Measurements from ENCODE around the gene CCP110. TPM values are rescaled to one million over a fixed set of nuclear protein-coding genes. Genes with fewer than 3 reads are reported as not detected.

CCP110 gene
- total RNA-seq, 5 donors from 2014 or later (not counting 1 experiment from before 2014, with no cell fraction given), result 12.3 to 18.8 (median 17.1) TPM

DNA sequence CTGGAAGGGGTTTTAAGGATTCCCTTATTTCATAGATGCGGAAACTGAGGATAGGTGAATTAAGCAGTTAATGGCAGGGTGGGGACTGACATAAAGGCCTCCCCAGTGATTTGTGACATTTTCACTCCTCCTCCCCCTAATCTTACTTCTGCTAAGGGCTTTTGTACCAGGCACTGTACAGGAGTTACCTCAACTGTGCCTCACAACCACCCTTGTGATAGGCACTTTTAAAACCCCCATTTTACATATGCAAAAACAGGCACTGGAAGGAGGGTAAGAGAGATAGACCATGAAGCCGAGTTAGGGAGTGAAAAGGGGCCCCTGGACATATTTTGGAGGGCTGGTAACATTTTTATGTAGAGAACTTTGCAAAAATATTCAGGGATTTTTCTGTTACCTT, 982 bp upstream of the CCP110 start:
- H3K4me1 Mint-ChIP-seq, result peaks cover 53 to 64% (median 61%) of the 10 kb centered on the region in 3 donors
- Histone ChIP-seq H3K27me3 (replicated peaks in 1 of 2; ENCODE audit: control insufficient read depth in 2 of 2, extremely low read depth in 1 of 2, insufficient read depth in 2 of 2, low read length in 1 of 2) (no peaks in the 10 kb centered on the region), H3K4me1 (ENCODE audit: control insufficient read depth in 1 of 2, extremely low read depth in 1 of 2, insufficient read depth in 2 of 2, low read length in 2 of 2) (peaks cover 21 to 42% of the 10 kb centered on the region in 2 experiments), H3K4me3 (ENCODE audit: control insufficient read depth in 1 of 2, extremely low read depth in 1 of 2, low read length in 1 of 2) (no peak overlapping the region), H3K27ac (ENCODE audit: low read length) (peak overlapping the region; percentile 77), H3K9me3 (no peaks in the 10 kb centered on the region), H3K36me3 (ENCODE audit: control insufficient read depth in 2 of 2, extremely low read depth in 1 of 2, insufficient read depth in 1 of 2, low read length in 1 of 2) (no peaks in the 10 kb centered on the region)
- no peaks in the 10 kb centered on the region for H3K9me3 Mint-ChIP-seq
- H3K27ac Mint-ChIP-seq, result no peak overlapping the region
- H3K36me3 Mint-ChIP-seq, result no peaks in the 10 kb centered on the region
- H3K27me3 Mint-ChIP-seq, result no peaks in the 10 kb centered on the region
- DNase-seq, result peak in 1 of 35 experiments; percentile 4
- ATAC-seq (replicated peaks in 1 of 4), result no peak
- H3K4me3 Mint-ChIP-seq, result peak overlapping the region; percentile 17 to 97 (median 95)
- WGBS (ENCODE audit: insufficient coverage), result no CpG with 5 or more reads among the region's 2 CpGs
- ChIA-PET POLR2A (no interaction called here), CTCF (interaction anchor here in 1 of 2 donors (0.8 kb wide), 1 partner anchor 442 kb away, joined by 3 read pairs; no protein-coding TSS in a partner anchor)

- ATAC-seq (replicated peaks in 1 of 4), result no peak
- H3K4me3 Mint-ChIP-seq, result peak overlapping the region in 2 of 3 donors; percentile 92 to 99
- Histone ChIP-seq H3K36me3 (ENCODE audit: control insufficient read depth in 2 of 2, extremely low read depth in 1 of 2, insufficient read depth in 1 of 2, low read length in 1 of 2) (peaks cover 0 to 2% of the 10 kb centered on the region in 2 donors), H3K4me1 (ENCODE audit: control insufficient read depth in 1 of 2, extremely low read depth in 1 of 2, insufficient read depth in 2 of 2, low read length in 2 of 2) (peaks cover 21 to 42% of the 10 kb centered on the region in 2 experiments), H3K27me3 (replicated peaks in 1 of 2; ENCODE audit: control insufficient read depth in 2 of 2, extremely low read depth in 1 of 2, insufficient read depth in 2 of 2, low read length in 1 of 2) (no peaks in the 10 kb centered on the region), H3K27ac (ENCODE audit: low read length) (no peak overlapping the region), H3K4me3 (ENCODE audit: control insufficient read depth in 1 of 2, extremely low read depth in 1 of 2, low read length in 1 of 2) (no peak overlapping the region), H3K9me3 (no peaks in the 10 kb centered on the region)
- H3K27me3 Mint-ChIP-seq, result no peaks in the 10 kb centered on the region
- POLR2A ChIA-PET, result interaction anchor here in 1 of 2 donors (1.4 kb wide), 1 partner anchor 32 kb away, joined by 7 read pairs; the partner anchor contains the start of gene VPS35L
- CTCF ChIA-PET, result interaction anchor here (0.6 to 3.7 kb wide), 4 partner anchors 32 to 442 kb away, joined by 3 to 47 read pairs (median 5); partner anchors contain the start of gene VPS35L (in 2 of the 2)
- peaks cover 1% of the 10 kb centered on the region for H3K36me3 Mint-ChIP-seq
- H3K9me3 Mint-ChIP-seq, result no peaks in the 10 kb centered on the region
- no peak for DNase-seq
- H3K27ac Mint-ChIP-seq, result no peak overlapping the region
- H3K4me1 Mint-ChIP-seq, result peaks cover 52 to 64% (median 61%) of the 10 kb centered on the region in 3 donors
- WGBS (ENCODE audit: insufficient coverage), result 96% methylated on average over 8 of the region's 18 CpGs
Measured at GRCh38 chr16:19523184-19523558, 571 bp upstream of the CCP110 start.

DNA sequence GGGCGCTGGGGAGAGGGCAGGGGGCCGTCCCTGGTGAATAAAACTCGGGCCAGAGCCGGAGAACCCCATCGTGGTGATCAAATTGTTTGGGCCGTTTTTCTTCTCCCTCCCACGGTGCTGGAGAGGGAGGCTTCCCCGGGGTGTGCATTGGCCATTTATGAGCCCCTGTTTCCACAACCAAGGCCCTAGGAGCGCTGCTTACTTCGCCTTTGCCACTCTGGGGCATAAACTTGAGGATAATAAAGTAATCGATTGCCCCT, 544 bp downstream of the CCP110 start:
- H3K27ac ChIP-seq (ENCODE audit: low read length), result peak overlapping the region; percentile 9
- Mint-ChIP-seq H3K27ac (peak overlapping the region; percentile 37 to 95), H3K27me3 (no peaks in the 10 kb centered on the region), H3K4me1 (peaks cover 43 to 55% (median 51%) of the 10 kb centered on the region in 3 donors), H3K4me3 (peak overlapping the region; percentile 92 to 99 (median 93)), H3K9me3 (no peaks in the 10 kb centered on the region), H3K36me3 (peaks cover 11% of the 10 kb centered on the region)
- WGBS (ENCODE audit: insufficient coverage), result 0% methylated on average over 2 of the region's 11 CpGs
- no peaks in the 10 kb centered on the region for H3K27me3 ChIP-seq (replicated peaks in 1 of 2; ENCODE audit: control insufficient read depth in 2 of 2, extremely low read depth in 1 of 2, insufficient read depth in 2 of 2, low read length in 1 of 2)
- peaks cover 21 to 38% of the 10 kb centered on the region in 2 experiments for H3K4me1 ChIP-seq (ENCODE audit: control insufficient read depth in 1 of 2, extremely low read depth in 1 of 2, insufficient read depth in 2 of 2, low read length in 2 of 2)
- ChIA-PET CTCF (interaction anchor here (0.6 to 3.7 kb wide), 5 partner anchors 9 to 59 kb away, joined by 3 to 47 read pairs (median 5); partner anchors contain the start of gene VPS35L (in 2 of the 2)), POLR2A (interaction anchor here in 1 of 2 donors (0.5 to 1.4 kb wide), 3 partner anchors 17 to 723 kb away, joined by 3 to 7 read pairs (median 3); partner anchors contain the start of genes ARL6IP1 and VPS35L)
- peak in 1 of 35 experiments; percentile 18 for DNase-seq
- H3K9me3 ChIP-seq, result no peaks in the 10 kb centered on the region
- H3K4me3 ChIP-seq (ENCODE audit: control insufficient read depth in 1 of 2, extremely low read depth in 1 of 2, low read length in 1 of 2), result peak overlapping the region; percentile 77 to 82
- no peak for ATAC-seq (replicated peaks in 1 of 4)
- H3K36me3 ChIP-seq (ENCODE audit: control insufficient read depth in 2 of 2, extremely low read depth in 1 of 2, insufficient read depth in 1 of 2, low read length in 1 of 2), result peaks cover 0 to 9% of the 10 kb centered on the region in 2 donors

DNA sequence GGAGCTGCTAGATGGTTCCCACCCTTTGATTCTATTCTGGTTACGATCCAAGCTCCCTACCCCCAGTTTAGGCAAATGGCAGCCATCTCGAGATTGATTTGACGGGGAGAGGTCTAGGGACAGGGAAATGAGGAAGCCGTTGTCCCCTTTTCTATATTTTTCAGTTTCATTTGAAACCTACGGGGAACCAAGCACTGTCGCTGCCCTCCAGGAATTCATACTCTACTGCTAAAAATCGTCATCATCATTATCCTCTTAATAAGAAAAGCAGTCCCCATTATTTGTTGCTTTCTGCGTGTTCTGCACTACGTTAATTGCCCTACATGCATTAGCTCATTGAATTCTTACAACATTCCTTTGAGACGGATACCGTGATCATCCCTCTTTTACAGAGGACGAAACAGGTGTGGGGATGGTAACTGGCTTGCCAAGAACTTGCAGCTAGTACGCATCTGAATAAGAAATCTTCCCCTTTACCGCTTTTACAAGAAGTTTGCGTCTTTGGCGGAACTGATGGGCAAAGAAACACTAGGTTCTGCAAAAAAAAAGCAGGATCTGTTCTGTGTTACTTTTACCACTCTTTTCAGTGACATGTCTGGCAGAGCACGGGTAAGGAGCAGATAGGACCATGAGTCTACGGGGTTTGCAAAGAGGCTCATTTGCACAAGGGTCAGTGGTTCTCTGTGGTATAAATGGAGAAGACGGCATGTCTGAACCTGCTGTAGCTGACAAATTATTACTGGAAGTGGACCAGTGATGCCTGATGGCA, 1.1 kb downstream of the CCP110 start:
- H3K4me1 ChIP-seq (ENCODE audit: control insufficient read depth in 1 of 2, extremely low read depth in 1 of 2, insufficient read depth in 2 of 2, low read length in 2 of 2), result peaks cover 21 to 34% of the 10 kb centered on the region in 2 experiments

DNA sequence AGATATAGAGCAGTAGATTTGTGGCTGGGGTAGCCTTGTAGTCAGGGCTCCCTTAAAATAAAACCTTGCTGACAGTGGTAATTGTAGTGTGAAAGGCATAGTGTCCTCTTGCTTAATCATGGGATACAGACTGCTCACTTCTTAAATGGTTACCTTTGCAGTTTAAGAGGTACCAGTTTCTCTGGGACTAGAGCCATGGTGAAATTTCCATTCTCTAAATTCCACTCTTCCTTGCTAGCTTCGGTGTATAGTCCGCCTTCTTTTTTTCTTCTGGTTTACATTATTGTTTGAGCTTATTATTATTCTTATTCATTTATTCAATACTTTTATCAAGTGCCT, 1.6 kb downstream of the CCP110 start:
- Mint-ChIP-seq H3K4me3 (peak overlapping the region; percentile 92 to 99 (median 93)), H3K36me3 (peaks cover 11% of the 10 kb centered on the region), H3K27ac (no peak overlapping the region), H3K4me1 (peaks cover 37 to 47% (median 43%) of the 10 kb centered on the region in 3 donors), H3K9me3 (no peaks in the 10 kb centered on the region), H3K27me3 (no peaks in the 10 kb centered on the region)
- ChIA-PET POLR2A (interaction anchor here in 1 of 2 donors (1.0 kb wide), 1 partner anchor 724 kb away, joined by 3 read pairs; the partner anchor contains the start of gene ARL6IP1), CTCF (interaction anchor here in 1 of 2 donors (0.7 to 3.7 kb wide), 3 partner anchors 12 to 58 kb away, joined by 3 to 47 read pairs (median 5); partner anchors contain the start of gene VPS35L)
- Histone ChIP-seq H3K4me3 (ENCODE audit: control insufficient read depth in 1 of 2, extremely low read depth in 1 of 2, low read length in 1 of 2) (no peak overlapping the region), H3K4me1 (ENCODE audit: control insufficient read depth in 1 of 2, extremely low read depth in 1 of 2, insufficient read depth in 2 of 2, low read length in 2 of 2) (peaks cover 19 to 30% of the 10 kb centered on the region in 2 experiments), H3K27me3 (replicated peaks in 1 of 2; ENCODE audit: control insufficient read depth in 2 of 2, extremely low read depth in 1 of 2, insufficient read depth in 2 of 2, low read length in 1 of 2) (no peaks in the 10 kb centered on the region), H3K36me3 (ENCODE audit: control insufficient read depth in 2 of 2, extremely low read depth in 1 of 2, insufficient read depth in 1 of 2, low read length in 1 of 2) (peaks cover 0 to 9% of the 10 kb centered on the region in 2 donors), H3K27ac (ENCODE audit: low read length) (no peak overlapping the region), H3K9me3 (no peaks in the 10 kb centered on the region)
- no CpG with 5 or more reads among the region's 2 CpGs for WGBS (ENCODE audit: insufficient coverage)
- no peak for DNase-seq
- no peak for ATAC-seq (replicated peaks in 1 of 4)

More for the DNA sequence above, 1.1 kb downstream of the CCP110 start:
- peaks cover 39 to 52% (median 47%) of the 10 kb centered on the region in 3 donors for H3K4me1 Mint-ChIP-seq
- no peaks in the 10 kb centered on the region for H3K9me3 Mint-ChIP-seq
- H3K27ac Mint-ChIP-seq, result peak overlapping the region; percentile 37 to 58
- H3K27ac ChIP-seq (ENCODE audit: low read length), result peak overlapping the region; percentile 9
- H3K9me3 ChIP-seq, result no peaks in the 10 kb centered on the region
- H3K4me3 ChIP-seq (ENCODE audit: control insufficient read depth in 1 of 2, extremely low read depth in 1 of 2, low read length in 1 of 2), result peak overlapping the region; percentile 77 to 82
- ChIA-PET POLR2A (interaction anchor here in 1 of 2 donors (1.0 to 1.4 kb wide), 2 partner anchors 31 to 723 kb away, joined by 3 to 7 read pairs; partner anchors contain the start of genes ARL6IP1 and VPS35L), CTCF (interaction anchor here (0.7 to 3.7 kb wide), 4 partner anchors 22 to 59 kb away, joined by 3 to 47 read pairs (median 6); partner anchors contain the start of gene VPS35L (in 2 of the 2))
- H3K36me3 ChIP-seq (ENCODE audit: control insufficient read depth in 2 of 2, extremely low read depth in 1 of 2, insufficient read depth in 1 of 2, low read length in 1 of 2), result peaks cover 0 to 9% of the 10 kb centered on the region in 2 donors
- H3K36me3 Mint-ChIP-seq, result peaks cover 11% of the 10 kb centered on the region
- H3K27me3 ChIP-seq (replicated peaks in 1 of 2; ENCODE audit: control insufficient read depth in 2 of 2, extremely low read depth in 1 of 2, insufficient read depth in 2 of 2, low read length in 1 of 2), result no peaks in the 10 kb centered on the region
- ATAC-seq (replicated peaks in 1 of 4), result no peak
- H3K27me3 Mint-ChIP-seq, result no peaks in the 10 kb centered on the region
- DNase-seq, result peak in 1 of 35 experiments; percentile 24
- WGBS (ENCODE audit: insufficient coverage), result 26% methylated on average over 8 of the region's 19 CpGs
- H3K4me3 Mint-ChIP-seq, result peak overlapping the region; percentile 92 to 99 (median 93)

DNA sequence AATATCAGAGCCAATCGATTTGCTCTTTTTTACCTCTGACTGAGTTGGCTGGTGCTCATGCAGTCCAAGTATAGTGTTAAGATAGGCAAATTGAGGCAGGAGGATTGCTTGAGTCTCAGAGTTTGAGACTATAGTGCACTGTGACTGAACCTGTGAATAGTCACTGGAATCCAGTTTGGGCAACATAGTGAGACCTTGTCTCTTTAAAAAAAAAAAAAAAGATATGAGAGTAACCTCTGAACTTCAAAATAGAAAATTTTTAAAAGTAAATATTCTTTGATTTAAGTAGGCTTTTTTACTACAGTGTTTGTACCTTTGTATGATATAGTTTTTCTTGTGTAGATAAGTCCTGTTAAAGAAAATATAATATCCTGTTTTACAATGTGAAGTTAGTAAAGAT, 3.4 kb downstream of the CCP110 start:
- peaks cover 0 to 9% of the 10 kb centered on the region in 2 donors for H3K36me3 ChIP-seq (ENCODE audit: control insufficient read depth in 2 of 2, extremely low read depth in 1 of 2, insufficient read depth in 1 of 2, low read length in 1 of 2)
- H3K4me3 Mint-ChIP-seq, result no peak overlapping the region
- H3K27ac ChIP-seq (ENCODE audit: low read length), result no peak overlapping the region
- CTCF ChIA-PET, result no interaction called here
- H3K9me3 Mint-ChIP-seq, result no peaks in the 10 kb centered on the region
- H3K4me1 Mint-ChIP-seq, result peaks cover 26 to 30% (median 26%) of the 10 kb centered on the region in 3 donors
- POLR2A ChIA-PET, result no interaction called here
- no peaks in the 10 kb centered on the region for H3K27me3 Mint-ChIP-seq
- H3K4me1 ChIP-seq (ENCODE audit: control insufficient read depth in 1 of 2, extremely low read depth in 1 of 2, insufficient read depth in 2 of 2, low read length in 2 of 2), result peaks cover 12 to 21% of the 10 kb centered on the region in 2 experiments
- ATAC-seq (replicated peaks in 1 of 4), result no peak
- peaks cover 13% of the 10 kb centered on the region for H3K36me3 Mint-ChIP-seq
- H3K4me3 ChIP-seq (ENCODE audit: control insufficient read depth in 1 of 2, extremely low read depth in 1 of 2, low read length in 1 of 2), result no peak overlapping the region
- WGBS (ENCODE audit: insufficient coverage), result 100% methylated on average over 1 of the region's 1 CpG
- H3K27me3 ChIP-seq (replicated peaks in 1 of 2; ENCODE audit: control insufficient read depth in 2 of 2, extremely low read depth in 1 of 2, insufficient read depth in 2 of 2, low read length in 1 of 2), result no peaks in the 10 kb centered on the region
- no peak for DNase-seq
- no peak overlapping the region for H3K27ac Mint-ChIP-seq
- no peaks in the 10 kb centered on the region for H3K9me3 ChIP-seq
